Endodermal cell (in vitro differentiated cells): ENCODE results near the gene DNM1L. TPM values are rescaled to one million over a fixed set of nuclear protein-coding genes. Genes with fewer than 3 reads are reported as not detected.

ENCODE experiments used
- DNase-seq: peaks from one replicate; pipeline ENCODE4 v3.0.0-alpha.2; 2017
- H3K27ac ChIP-seq: 2 replicates; pipeline ENCODE4 v1.5.1; 2013; ENCODE audit warnings: mild to moderate bottlenecking, low read depth, low read length, moderate library complexity
- H3K27me3 ChIP-seq: 2 replicates; pipeline ENCODE4 v1.6.1; 2013; ENCODE audit warnings: mild to moderate bottlenecking, low read length, moderate library complexity; ENCODE audit not compliant: insufficient read depth, control insufficient read depth, poor library complexity, severe bottlenecking
- H3K36me3 ChIP-seq: 2 replicates; pipeline ENCODE4 v1.7.0; 2013; ENCODE audit warnings: mild to moderate bottlenecking, low read length, moderate library complexity; ENCODE audit not compliant: control insufficient read depth, insufficient read depth
- H3K4me1 ChIP-seq: one replicate; pipeline ENCODE4 v1.7.0; 2013; ENCODE audit warnings: low read length; ENCODE audit not compliant: control insufficient read depth, insufficient read depth
- H3K4me3 ChIP-seq: 2 replicates; pipeline ENCODE4 v1.5.1; 2013; ENCODE audit warnings: mild to moderate bottlenecking, low read length, moderate library complexity
- H3K9ac ChIP-seq: 2 replicates; pipeline ENCODE4 v1.6.1; 2013; ENCODE audit warnings: mild to moderate bottlenecking, low read length, moderate library complexity; ENCODE audit not compliant: poor library complexity, severe bottlenecking; ENCODE audit errors: extremely low read depth
- H3K9me3 ChIP-seq: 2 replicates; pipeline ENCODE4 v1.6.1; 2013; ENCODE audit warnings: mild to moderate bottlenecking, low read length, moderate library complexity; ENCODE audit not compliant: control insufficient read depth
- H3K27ac Mint-ChIP-seq: 2 replicates; pipeline ENCODE4 v1.8.0; 2020; ENCODE audit warnings: mixed read lengths
- H3K27me3 Mint-ChIP-seq: 2 replicates; pipeline ENCODE4 v1.8.0; 2021; ENCODE audit warnings: mild to moderate bottlenecking, mixed read lengths; ENCODE audit not compliant: insufficient read depth
- H3K36me3 Mint-ChIP-seq: 2 replicates; pipeline ENCODE4 v1.8.0; 2020; ENCODE audit warnings: low read depth, mixed read lengths
- H3K4me1 Mint-ChIP-seq: 2 replicates; pipeline ENCODE4 v1.8.0; 2020; ENCODE audit warnings: mixed read lengths
- H3K4me3 Mint-ChIP-seq: 2 replicates; pipeline ENCODE4 v1.8.0; 2020; ENCODE audit warnings: mild to moderate bottlenecking, moderate library complexity, mixed read lengths
- H3K9me3 Mint-ChIP-seq: 2 replicates; pipeline ENCODE4 v1.8.0; 2020; ENCODE audit warnings: mild to moderate bottlenecking, mixed read lengths
- WGBS, 2 experiments: methylation state at CpG; one replicate each; pipeline versions ENCODE4 v1.1.5 to v1.1.7; 2013; ENCODE audit warnings: missing lambda C conversion rate in 2 of 2, mixed read lengths in 1 of 2; ENCODE audit not compliant: insufficient coverage in 1 of 2, insufficient read length in 1 of 2; 5-methylcytosine and 5-hydroxymethylcytosine counted together
- total RNA-seq, 2 donors: library from RNA; stranded (reverse); fragmentation: NEBNext Ultra II Directional in 1 of 2; extraction: Animal tissue kit (Norgen Biotek cat#: 25700) in 1 of 2; gene quantifications; 2 replicates in 1 of 2; 3 replicates in 1 of 2; pipeline ENCODE4 v1.2.1, GENCODE V29; 2021
- TF ChIP-seq, protein P1 (sequence below): fragments of 200-600 bp; sonication (generic); conservative IDR thresholded peaks from 2 replicates; pipeline ENCODE4 v1.5.0; 2021; ENCODE audit warnings: antibody characterized with exemption, mild to moderate bottlenecking

Gene DNM1L
- total RNA-seq, 2 donors from 2014 or later, result 100 to 156 TPM

DNA sequence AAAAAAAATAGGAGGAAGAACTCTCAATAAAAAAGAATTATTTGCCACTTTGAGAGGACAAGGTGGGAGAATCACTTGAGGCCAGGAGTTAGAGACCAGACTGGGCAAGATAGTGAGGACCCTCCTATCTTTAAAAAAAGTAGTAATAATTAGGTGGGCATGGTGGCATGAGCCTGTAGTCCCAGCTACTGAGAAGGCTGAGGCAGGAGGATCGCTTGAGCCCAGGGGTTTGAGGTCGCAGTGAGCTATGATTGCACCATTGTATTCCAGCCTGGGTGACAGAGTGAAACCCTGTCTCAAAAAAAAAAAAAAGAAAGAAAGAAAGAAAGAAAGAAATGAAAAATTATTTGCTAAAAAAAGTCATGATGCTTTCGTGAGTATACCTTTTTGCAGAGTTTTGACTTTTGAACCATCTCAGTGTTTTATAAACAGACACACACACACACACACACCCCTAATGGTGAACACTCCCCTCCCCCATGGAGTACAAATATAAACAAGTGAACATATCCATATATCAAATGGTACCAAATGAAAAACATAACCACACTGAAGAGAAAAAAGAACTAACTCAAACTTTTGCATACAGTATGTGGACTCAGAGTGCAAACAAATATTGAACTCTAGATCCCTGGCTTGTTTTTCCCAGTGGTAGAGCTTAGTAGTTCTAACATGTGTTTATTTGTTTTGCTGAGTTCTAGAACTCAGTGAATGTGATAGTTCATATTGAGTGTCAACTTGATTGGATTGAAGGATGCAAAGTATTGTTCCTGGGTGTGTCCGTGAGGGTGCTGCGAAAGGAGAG is 27.7 kb upstream of the DNM1L start:
- Mint-ChIP-seq H3K27me3 (no peaks in the 10 kb centered on the region), H3K4me3 (no peak overlapping the region), H3K27ac (peak overlapping the region; percentile 4), H3K4me1 (peaks cover 15% of the 10 kb centered on the region), H3K36me3 (peaks cover 1% of the 10 kb centered on the region), H3K9me3 (peaks cover 7% of the 10 kb centered on the region)
- WGBS, 2 experiments, result 77 to 89% methylated on average over 2 to 5 of the region's 5 CpGs
- no peak for DNase-seq
- TF ChIP-seq, protein P1, sequence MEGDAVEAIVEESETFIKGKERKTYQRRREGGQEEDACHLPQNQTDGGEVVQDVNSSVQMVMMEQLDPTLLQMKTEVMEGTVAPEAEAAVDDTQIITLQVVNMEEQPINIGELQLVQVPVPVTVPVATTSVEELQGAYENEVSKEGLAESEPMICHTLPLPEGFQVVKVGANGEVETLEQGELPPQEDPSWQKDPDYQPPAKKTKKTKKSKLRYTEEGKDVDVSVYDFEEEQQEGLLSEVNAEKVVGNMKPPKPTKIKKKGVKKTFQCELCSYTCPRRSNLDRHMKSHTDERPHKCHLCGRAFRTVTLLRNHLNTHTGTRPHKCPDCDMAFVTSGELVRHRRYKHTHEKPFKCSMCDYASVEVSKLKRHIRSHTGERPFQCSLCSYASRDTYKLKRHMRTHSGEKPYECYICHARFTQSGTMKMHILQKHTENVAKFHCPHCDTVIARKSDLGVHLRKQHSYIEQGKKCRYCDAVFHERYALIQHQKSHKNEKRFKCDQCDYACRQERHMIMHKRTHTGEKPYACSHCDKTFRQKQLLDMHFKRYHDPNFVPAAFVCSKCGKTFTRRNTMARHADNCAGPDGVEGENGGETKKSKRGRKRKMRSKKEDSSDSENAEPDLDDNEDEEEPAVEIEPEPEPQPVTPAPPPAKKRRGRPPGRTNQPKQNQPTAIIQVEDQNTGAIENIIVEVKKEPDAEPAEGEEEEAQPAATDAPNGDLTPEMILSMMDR, result no peak
- no peaks in the 10 kb centered on the region for H3K9me3 ChIP-seq
- H3K27ac ChIP-seq, result no peak overlapping the region
- H3K4me3 ChIP-seq, result no peak overlapping the region
- H3K27me3 ChIP-seq, result no peaks in the 10 kb centered on the region
- no peaks in the 10 kb centered on the region for H3K4me1 ChIP-seq
- peaks cover under 1% of the 10 kb centered on the region for H3K36me3 ChIP-seq
- no peak overlapping the region for H3K9ac ChIP-seq

DNA sequence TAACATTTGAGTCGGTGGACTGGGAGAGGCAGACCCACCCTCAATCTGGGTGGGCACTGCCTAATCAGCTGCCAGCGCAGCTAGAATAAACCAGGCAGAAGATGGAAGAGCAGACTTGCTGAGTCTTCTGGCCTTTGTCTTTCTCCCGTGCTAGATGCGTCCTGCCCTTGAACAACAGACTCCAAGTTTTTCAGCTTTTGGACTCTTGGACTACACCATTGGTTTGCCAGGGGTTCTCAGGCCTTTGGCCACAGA is 27.2 kb upstream of the DNM1L start:
- H3K36me3 ChIP-seq, result no peaks in the 10 kb centered on the region
- H3K27ac ChIP-seq, result no peak overlapping the region
- TF ChIP-seq, protein P1, result no peak
- no peaks in the 10 kb centered on the region for H3K27me3 ChIP-seq
- Mint-ChIP-seq H3K36me3 (no peaks in the 10 kb centered on the region), H3K4me1 (peaks cover 15% of the 10 kb centered on the region), H3K4me3 (no peak overlapping the region), H3K9me3 (peaks cover 7% of the 10 kb centered on the region), H3K27me3 (no peaks in the 10 kb centered on the region), H3K27ac (peak overlapping the region; percentile 4)
- H3K4me1 ChIP-seq, result no peaks in the 10 kb centered on the region
- no peak overlapping the region for H3K4me3 ChIP-seq
- 95 to 96% methylated on average over 4 of the region's 4 CpGs for WGBS, 2 experiments
- no peaks in the 10 kb centered on the region for H3K9me3 ChIP-seq
- no peak for DNase-seq
- no peak overlapping the region for H3K9ac ChIP-seq

DNA sequence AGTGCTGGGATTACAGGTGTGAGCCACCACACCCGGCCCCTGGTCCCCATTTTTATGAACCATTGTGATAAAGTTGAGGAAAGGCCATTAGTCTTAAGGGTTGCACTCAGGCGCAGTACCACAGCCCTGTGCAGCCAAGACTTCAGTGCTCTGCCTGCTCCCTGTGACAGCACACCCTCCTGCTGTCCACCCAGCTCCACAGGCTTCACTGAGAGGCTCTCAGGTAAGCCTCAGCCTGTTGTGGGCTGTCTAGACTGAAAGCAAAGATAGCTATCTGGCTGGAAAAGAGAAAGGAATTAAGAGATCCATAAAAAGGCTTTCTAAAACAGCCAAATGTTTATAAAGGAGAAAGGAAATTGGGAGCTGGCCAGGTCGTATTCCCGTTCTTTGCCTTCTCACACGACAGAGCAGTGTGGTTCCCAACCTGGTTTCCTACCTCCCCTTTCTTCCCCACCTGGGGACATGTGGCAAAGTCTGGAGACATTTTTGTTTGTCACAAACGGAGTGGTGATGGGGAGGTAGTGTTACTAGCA is 19.1 kb upstream of the DNM1L start:
- Histone ChIP-seq H3K4me1 (no peaks in the 10 kb centered on the region), H3K27ac (no peak overlapping the region), H3K9ac (no peak overlapping the region), H3K27me3 (no peaks in the 10 kb centered on the region), H3K4me3 (no peak overlapping the region), H3K36me3 (no peaks in the 10 kb centered on the region), H3K9me3 (no peaks in the 10 kb centered on the region)
- Mint-ChIP-seq H3K4me1 (peaks cover 6% of the 10 kb centered on the region), H3K27ac (no peak overlapping the region), H3K4me3 (no peak overlapping the region), H3K27me3 (peaks cover 33% of the 10 kb centered on the region), H3K9me3 (peaks cover 4% of the 10 kb centered on the region), H3K36me3 (no peaks in the 10 kb centered on the region)
- TF ChIP-seq, protein P1, result no peak
- WGBS, 2 experiments, result 85 to 88% methylated on average over 4 to 5 of the region's 6 CpGs
- no peak for DNase-seq
